Sigmoid colon (tissue), 3 donors: ENCODE measurements around the gene TFIP11.

Source experiments
- CTCF ChIP-seq, 4 experiments: fragments of 450-650 bp in 3 of 4; fragments of 200-600 bp in 1 of 4; IDR thresholded peaks; one replicate each; pipeline ENCODE4 v1.5.1; 2016 to 2019; ENCODE audit warnings: antibody characterized with exemption in 4 of 4, mild to moderate bottlenecking in 3 of 4, moderate library complexity in 2 of 4
- POLR2A ChIP-seq, 2 donors: fragments of 450-650 bp; IDR thresholded peaks; one replicate each; pipeline ENCODE4 v1.6.1; 2016; ENCODE audit warnings: antibody characterized with exemption in 2 of 2, mild to moderate bottlenecking in 2 of 2, moderate library complexity in 2 of 2

GRCh38 chr22:26453812-26454500 lies 58.3 kb downstream of the TFIP11 start:
- TF ChIP-seq POLR2A (IDR thresholded peaks at IDR 0.05): no peak
- TF ChIP-seq CTCF (IDR thresholded peaks at IDR 0.05): no peak
